Omental fat pad (tissue), 4 donors: Measurements from ENCODE around the gene PDCD11. TPM values are rescaled to one million over a fixed set of nuclear protein-coding genes. Genes with fewer than 3 reads are reported as not detected.
"Not testable (repeated sequence)": the region's sequence is repeated elsewhere in the genome, so short reads cannot be mapped to it uniquely, and the experiment has no call there.

Experiments used
- ATAC-seq: fragments of 150-250 bp; one replicate; pipeline ENCODE4 v1.9.1; 2016; ENCODE audit warnings: mild to moderate bottlenecking, moderate library complexity; ENCODE audit not compliant: low FRiP score
- DNase-seq: peaks from one replicate; pipeline ENCODE4 v3.0.0-alpha.2; 2019; ENCODE audit warnings: low spot score
- CTCF ChIP-seq, 3 donors: fragments of 450-650 bp; IDR thresholded peaks; one replicate each; pipeline ENCODE4 v1.5.1; 2016 to 2017; ENCODE audit warnings: antibody characterized with exemption in 3 of 3, mild to moderate bottlenecking in 3 of 3, moderate library complexity in 2 of 3
- total RNA-seq, 4 donors: library from RNA; depleted of rRNA; stranded (reverse); fragments of >200 nt; gene quantifications; one replicate each; pipeline ENCODE4 v1.1.0, GENCODE V29; 2016

Gene PDCD11
- total RNA-seq, 4 donors from 2014 or later, result 16.1 to 55.2 (median 23.8) TPM

- TF ChIP-seq CTCF (IDR thresholded peaks at IDR 0.05), result no peak
- DNase-seq, result no peak
- ATAC-seq, result no peak
Observed at GRCh38 chr10:103475437-103475836, 79.0 kb downstream of the PDCD11 start.

- no peak for ATAC-seq
- no peak for DNase-seq
- no peak for TF ChIP-seq CTCF (IDR thresholded peaks at IDR 0.05)
Observed at GRCh38 chr10:103476046-103476768, 79.8 kb downstream of the PDCD11 start.

GRCh38 chr10:103478671-103479070 is 82.2 kb downstream of the PDCD11 start:
- DNase-seq (no peak), ATAC-seq (no peak)
- TF ChIP-seq CTCF (IDR thresholded peaks at IDR 0.05), result no peak

- TF ChIP-seq CTCF (IDR thresholded peaks at IDR 0.05), result no peak
- DNase-seq (no peak), ATAC-seq (no peak)
Observed at GRCh38 chr10:103479135-103479534, 82.7 kb downstream of the PDCD11 start, which contains the start of gene CALHM3. CALHM3 (minus strand) TSS chr10:103479240; CDS start chr10:103479032, 208 bp downstream.

GRCh38 chr10:103480521-103480920 is 84.1 kb downstream of the PDCD11 start:
- TF ChIP-seq CTCF (IDR thresholded peaks at IDR 0.05), result no peak

GRCh38 chr10:103481974-103482531 is 85.6 kb downstream of the PDCD11 start:
- ATAC-seq (no peak), DNase-seq (no peak)
- peak in 2 of 3 donors; percentile 18 to 35 for TF ChIP-seq CTCF (IDR thresholded peaks at IDR 0.05)

More at GRCh38 chr10:103480521-103480920, 84.1 kb downstream of the PDCD11 start:
- DNase-seq (no peak), ATAC-seq (no peak)

- ATAC-seq, DNase-seq: not testable (repeated sequence)
Observed at GRCh38 chr10:103486635-103487409, 90.4 kb downstream of the PDCD11 start.
